ENCODE data around the gene KRTAP5-2. TPM values are rescaled to one million over a fixed set of nuclear protein-coding genes. Genes with fewer than 3 reads are reported as not detected.
A peak's percentile ranks its signal among the peaks of the same experiment; 100 is the strongest.

The KRTAP5-2 gene
- total and polyA plus RNA-seq, 10 donors, result not detected

GRCh38 chr11:1572197-1573076 is 25.7 kb downstream of the KRTAP5-2 start, which contains the start of gene DUSP8:
Gene DUSP8, minus strand, starts transcription at chr11:1572271. Its CDS starts 6,445 bp downstream, at chr11:1565826.
- peak within 1 kb of the TSS; percentile 29 to 91 (median 78) for H3K27ac ChIP-seq
- peak; percentile 91 for DNase-seq
- H3K36me3 ChIP-seq, result no peaks in the 10 kb centered on the region
- peaks cover 0 to 88% (median 34%) of the 10 kb centered on the region in 7 donors for H3K27me3 ChIP-seq (replicated peaks in 1 of 7)
- intact Hi-C loops (cut with DNase I; ENCODE audit: low total_unique reads), result loop anchor here (10.0 kb wide), 1 partner anchor 368 kb away; no protein-coding TSS in a partner anchor
- peak within 1 kb of the TSS; percentile 38 to 79 (median 45) for H3K4me3 ChIP-seq
- H3K4me1 ChIP-seq, result peaks cover 13 to 65% (median 39%) of the 10 kb centered on the region in 6 donors
- TF ChIP-seq POLR2A (IDR thresholded peaks at IDR 0.05), result no peak
- TF ChIP-seq CTCF (IDR thresholded peaks at IDR 0.05 in 8 of 11, conservative IDR thresholded peaks at IDR 0.05 in 3 of 11), result no peak
- TF ChIP-seq POLR2AphosphoS5 (IDR thresholded peaks at IDR 0.05), result peak; percentile 31 to 60 (median 39)
- no peaks in the 10 kb centered on the region for H3K9me3 ChIP-seq
- 0 to 2% (median 1%) methylated on average over 11 to 124 of the region's 124 CpGs for WGBS, 5 donors

DNA sequence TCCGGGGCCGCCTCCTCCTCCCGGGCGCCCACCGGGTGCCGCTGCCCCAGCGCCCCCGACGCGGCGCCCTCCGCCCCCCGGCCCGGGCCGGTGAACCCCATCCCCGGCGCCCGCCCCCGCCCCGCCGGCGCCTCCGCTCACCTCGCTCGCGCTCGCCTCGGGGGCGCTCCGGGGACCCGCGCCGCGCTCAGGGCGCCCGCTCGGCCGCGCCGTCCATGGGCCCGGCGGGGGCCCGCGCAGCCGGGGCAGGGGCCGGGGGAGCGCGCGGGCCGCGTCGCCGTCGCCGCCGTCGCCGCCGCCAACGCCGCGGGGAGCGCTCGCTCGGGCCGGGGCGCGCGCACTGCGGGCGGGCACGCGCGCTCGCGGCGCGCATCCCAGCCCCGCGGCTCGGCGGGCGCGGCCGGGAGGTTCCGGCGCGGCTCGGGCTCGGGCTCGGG is 26.3 kb downstream of the KRTAP5-2 start:
- Histone ChIP-seq H3K27ac (peak overlapping the region in 3 of 8 donors; percentile 47 to 91 (median 86)), H3K9me3 (no peaks in the 10 kb centered on the region), H3K27me3 (replicated peaks in 1 of 7) (peaks cover 0 to 84% (median 34%) of the 10 kb centered on the region in 7 donors), H3K36me3 (no peaks in the 10 kb centered on the region), H3K4me3 (peak overlapping the region in 7 of 8 donors; percentile 17 to 79 (median 34)), H3K4me1 (peaks cover 13 to 71% (median 42%) of the 10 kb centered on the region in 6 donors)
- 1 to 2% (median 1%) methylated on average over 32 to 91 of the region's 91 CpGs; no CpG with 5 or more reads in 2 of the 5 donors for WGBS, 5 donors
- peak; percentile 78 for DNase-seq
- intact Hi-C loops (cut with DNase I; ENCODE audit: low total_unique reads), result loop anchor here (10.0 kb wide), 1 partner anchor 367 kb away; no protein-coding TSS in a partner anchor
- TF ChIP-seq POLR2AphosphoS5 (IDR thresholded peaks at IDR 0.05), result no peak
- no peak for TF ChIP-seq POLR2A (IDR thresholded peaks at IDR 0.05)
- TF ChIP-seq CTCF (IDR thresholded peaks at IDR 0.05 in 8 of 11, conservative IDR thresholded peaks at IDR 0.05 in 3 of 11), result no peak

DNA sequence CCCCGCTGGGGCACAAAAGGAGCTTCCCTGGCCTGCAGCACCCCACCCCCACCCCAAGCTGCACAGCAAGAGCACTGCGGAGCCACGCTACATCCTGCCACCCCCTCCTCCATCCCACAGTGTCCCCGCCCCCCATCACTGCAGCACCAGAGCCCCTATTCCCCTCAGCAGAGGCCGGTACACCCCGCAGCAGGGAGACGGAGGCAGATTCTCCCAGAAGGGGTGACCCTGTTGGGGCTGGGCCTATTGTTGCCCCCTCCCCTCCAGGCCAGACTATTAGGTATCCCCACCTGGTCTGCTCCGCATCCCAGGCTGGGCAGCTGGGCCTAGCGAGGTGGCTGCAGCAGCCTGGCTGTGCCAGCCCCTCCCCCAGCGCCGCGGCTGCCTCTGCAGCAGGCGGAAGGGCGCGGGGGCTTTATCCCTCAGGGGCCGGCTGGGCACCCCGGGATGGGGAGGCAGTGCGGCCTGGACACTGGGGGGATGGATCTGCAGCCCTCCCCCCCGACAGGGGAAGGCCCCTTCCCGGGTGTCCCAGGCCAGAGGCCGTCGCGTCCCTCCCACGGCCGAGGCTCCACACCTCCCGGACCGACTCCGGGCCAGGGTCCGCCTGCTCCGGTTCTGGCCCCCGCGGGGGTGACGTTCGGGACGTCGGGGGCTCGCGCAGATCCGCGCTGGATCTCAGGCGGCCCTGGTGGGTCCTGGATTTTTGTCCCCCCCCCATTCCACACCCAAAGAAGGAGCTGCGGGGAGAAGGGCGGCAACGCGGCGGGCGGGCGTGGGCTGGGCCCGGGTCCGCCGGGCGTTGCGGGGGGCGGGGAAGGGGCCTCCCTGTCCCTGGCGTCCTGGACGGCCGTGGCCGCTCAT is 27.0 kb downstream of the KRTAP5-2 start:
- no peaks in the 10 kb centered on the region for H3K9me3 ChIP-seq
- peak; percentile 82 for DNase-seq
- peaks cover 13 to 77% (median 42%) of the 10 kb centered on the region in 6 donors for H3K4me1 ChIP-seq
- peak overlapping the region in 5 of 8 donors; percentile 7 to 91 (median 47) for H3K27ac ChIP-seq
- 0 to 19% (median 7%) methylated on average over 1 to 58 of the region's 58 CpGs for WGBS, 5 donors
- no peaks in the 10 kb centered on the region for H3K36me3 ChIP-seq
- peaks cover 0 to 78% (median 29%) of the 10 kb centered on the region in 7 donors for H3K27me3 ChIP-seq (replicated peaks in 1 of 7)
- peak overlapping the region in 7 of 8 donors; percentile 17 to 79 (median 34) for H3K4me3 ChIP-seq
- intact Hi-C loops (cut with DNase I; ENCODE audit: low total_unique reads), result loop anchor here (10.0 kb wide), 1 partner anchor 366 kb away; no protein-coding TSS in a partner anchor
- TF ChIP-seq CTCF (IDR thresholded peaks at IDR 0.05 in 8 of 11, conservative IDR thresholded peaks at IDR 0.05 in 3 of 11), result no peak
- no peak for TF ChIP-seq POLR2A (IDR thresholded peaks at IDR 0.05)
- TF ChIP-seq POLR2AphosphoS5 (IDR thresholded peaks at IDR 0.05), result no peak

All from spleen (tissue), 11 donors.